GM18909 (cell line): ENCODE data around the gene FRZB.

ENCODE experiments used
- ATAC-seq: cut with Tn5 transposase; IDR thresholded peaks from one replicate; pipeline ENCODE4 v1.9.1; 2021; ENCODE audit warnings: mild to moderate bottlenecking; ENCODE audit not compliant: unreplicated experiment, poor library complexity

The FRZB gene

DNA sequence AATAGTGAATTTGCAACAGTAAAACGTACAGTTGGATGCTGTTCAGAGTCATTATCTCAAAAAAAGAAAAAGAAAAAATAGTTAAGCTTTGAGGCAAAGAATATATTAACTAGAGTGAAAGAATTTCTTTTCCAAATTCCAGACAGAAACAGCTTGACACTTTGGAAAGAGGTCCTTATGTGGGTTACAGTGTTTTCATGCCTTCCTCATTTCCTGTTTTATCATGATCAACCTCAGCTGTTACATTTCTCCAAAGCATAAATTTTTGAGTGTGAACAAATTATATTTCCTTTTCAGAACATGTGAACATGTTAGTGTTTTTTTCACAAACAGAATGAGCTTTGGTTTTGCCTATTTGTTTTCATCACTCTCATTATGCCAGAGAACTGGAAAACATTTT, 13.6 kb downstream of the FRZB start:
- no peak for ATAC-seq

DNA sequence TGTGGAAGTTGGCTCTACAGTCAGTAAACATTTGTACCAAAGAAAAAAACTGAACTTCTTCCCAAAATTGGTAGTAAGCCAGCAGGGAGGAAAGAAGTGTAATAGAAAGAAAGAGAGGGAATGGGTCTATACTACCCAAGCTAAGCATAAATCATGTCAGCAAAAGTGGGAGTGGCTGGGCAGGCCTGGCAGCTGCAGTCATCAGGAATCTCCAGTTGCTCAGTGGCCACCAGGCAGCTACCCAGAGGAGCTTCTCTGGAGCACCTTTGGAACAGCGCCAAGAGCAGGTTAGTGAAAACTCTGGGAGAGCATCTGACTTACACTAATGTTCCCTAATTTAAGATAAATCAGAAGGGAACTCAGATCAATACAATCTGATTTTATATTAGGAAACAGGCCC, 14.3 kb downstream of the FRZB start:
- no peak for ATAC-seq

DNA sequence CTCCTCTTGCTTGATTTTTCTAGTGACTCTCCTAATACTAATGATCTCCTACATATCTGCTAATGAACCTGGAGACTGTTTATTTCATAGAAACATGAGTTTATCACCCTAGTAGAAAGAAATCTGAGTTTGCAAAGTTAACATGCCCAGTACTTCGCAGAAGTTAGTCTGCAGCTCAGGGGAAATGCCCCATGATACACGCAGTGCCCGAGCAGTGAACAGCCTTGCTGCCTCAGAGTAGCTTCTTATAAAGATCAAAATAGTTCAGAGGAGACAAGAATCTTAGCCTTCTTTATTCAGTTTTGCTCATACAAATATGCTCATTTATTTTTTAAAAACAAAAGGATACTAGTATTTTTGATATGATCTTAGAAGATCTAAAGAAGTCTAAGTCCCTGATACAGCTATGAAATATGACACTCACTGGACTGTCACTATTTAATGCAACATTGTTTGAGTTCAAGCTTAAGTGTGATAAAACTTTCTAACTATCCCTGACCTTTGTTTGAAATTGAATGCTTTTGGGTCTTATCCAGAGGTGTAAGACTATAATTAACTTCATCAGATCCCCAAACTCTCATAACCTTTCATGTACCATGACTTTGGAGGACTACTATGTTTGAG, 20.5 kb downstream of the FRZB start:
- no peak for ATAC-seq

DNA sequence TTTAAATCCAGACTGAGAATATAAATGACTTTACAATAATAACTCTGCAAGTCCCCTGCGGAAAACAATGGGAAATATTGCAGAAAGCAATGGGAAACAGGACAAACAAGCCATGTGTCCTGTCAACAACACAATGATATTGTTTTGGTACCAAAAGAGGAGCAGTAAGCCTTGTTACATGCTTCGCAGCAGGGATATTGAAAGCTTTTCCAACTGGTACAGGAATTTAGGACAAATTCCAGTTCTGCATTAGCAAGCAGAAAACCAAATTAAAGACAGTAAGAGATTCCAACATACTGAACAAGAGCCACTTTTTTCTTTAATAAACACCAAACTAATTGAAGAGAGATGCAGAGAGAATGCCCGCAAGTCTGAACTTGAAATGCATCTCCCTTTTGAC, 30.0 kb downstream of the FRZB start:
- ATAC-seq = no peak

DNA sequence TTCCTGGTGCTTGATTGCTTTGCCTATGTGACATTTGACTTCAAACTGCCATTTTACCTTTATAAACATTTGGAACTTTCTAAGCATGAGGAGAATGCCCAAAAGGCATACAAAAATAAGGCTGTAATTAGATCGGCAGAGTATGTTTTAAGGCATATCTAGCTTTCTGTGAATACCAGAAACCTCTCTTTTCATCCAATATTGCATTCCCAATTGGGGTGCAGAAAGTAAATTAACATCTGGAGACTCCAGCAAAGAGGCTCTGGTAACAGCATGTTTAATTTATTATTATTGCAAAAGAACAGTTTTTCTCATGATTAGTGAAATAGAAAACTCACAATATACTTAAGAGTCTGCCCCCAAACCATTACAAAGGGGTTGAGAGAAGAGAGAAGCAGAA, 32.1 kb downstream of the FRZB start:
- no peak for ATAC-seq

DNA sequence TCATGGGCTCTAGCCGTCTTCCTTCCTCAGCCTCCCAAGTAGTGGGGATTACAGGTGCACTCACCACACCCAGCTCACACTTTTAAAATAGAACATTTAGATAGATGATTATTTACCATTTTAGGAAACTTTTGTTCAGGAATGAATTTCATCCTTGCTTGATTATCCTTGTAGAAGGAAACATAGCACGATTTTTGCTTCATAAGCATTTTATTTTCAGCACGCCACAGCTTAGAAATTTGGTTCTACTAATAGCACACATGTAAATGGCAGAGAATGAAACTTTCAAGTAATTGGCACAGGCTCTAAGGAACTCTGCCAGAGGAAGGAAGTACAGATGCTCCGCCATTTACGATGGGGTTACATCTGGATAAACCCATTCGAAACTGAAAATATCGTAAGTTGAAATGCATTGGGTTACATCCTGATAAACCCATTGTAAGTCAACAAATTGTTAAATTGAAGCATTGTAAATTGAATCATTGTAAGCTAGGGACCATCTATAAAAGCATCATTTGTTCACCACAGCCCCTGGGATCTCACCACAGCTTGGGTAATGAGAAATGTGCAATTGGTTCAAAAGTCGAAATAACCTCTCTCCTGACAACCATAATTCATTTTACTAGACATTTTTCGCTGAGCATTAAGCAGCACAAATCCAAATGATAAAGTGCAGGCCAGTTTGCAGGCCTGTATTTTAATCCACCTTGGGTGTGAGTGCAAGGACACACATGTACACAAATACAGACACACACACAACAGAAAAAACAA, 33.2 kb downstream of the FRZB start:
- ATAC-seq = no peak

DNA sequence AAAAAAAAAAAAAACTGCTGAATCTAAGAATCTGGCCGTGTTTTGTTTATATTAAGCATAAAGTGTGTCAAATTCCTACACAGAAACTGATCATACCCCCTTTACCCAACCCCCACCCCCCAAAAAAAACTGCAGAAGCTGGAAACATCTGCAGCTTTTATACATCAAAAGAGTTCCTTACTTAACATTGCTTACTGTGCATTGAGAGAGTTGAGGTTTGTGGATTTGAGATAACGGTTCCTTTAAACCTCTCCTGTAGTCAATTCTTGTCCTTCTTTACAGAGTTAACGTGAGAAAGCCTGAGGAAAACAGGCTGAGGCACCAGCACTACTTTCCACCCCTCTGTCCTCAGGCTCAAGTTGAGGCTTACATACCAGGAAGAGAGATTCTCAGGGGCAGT, 34.5 kb downstream of the FRZB start:
- ATAC-seq = no peak

DNA sequence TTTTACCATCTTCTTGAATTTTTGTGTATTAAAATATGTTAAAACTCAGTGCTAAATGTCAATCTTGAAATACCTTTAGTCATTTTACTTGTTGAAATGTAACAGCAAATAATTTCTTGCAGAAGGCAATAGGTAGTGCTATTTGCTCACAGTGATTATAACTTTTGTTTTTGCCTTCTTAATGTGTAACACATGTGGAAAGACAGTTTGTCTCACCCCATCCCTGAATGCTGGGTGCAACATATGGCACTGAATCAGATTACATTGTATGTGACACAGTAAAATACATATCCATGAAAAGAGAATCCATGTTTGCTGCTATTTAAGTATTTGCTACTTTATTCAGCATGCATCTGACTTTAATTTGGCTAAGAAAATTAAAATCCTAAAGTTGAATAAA, 35.3 kb downstream of the FRZB start:
- no peak for ATAC-seq

DNA sequence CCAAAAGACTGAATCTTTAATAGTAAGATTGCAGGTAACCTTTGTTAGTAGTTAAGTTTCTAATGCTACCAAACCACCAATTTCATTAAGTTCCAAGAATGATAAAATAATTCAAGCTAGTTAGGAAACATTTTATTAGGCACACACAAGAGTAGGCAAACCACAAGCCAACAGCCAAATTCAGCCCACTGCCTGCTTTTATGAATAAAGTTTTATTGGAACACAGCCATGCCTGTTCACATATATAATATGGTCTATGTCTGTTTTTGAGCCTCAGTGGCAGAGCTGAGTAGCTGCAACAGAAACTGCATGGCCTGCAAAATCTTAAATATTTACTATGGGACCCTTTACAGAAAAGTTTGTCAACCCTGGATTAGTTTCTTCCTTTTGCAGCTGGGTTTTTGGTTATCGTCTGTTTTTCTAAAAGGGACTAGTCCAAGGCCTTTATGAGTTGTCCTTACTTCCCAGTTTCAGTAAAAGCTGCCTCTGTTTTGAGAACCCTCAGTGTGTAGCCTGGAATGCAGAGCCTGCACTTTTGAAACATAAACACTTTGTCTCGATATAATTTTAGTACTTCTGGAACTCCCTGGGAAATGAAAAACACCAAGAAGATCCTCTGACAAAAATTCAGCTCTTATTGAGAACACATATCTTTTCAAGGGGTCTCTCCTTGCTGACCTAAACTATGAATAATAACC, 39.1 kb downstream of the FRZB start:
- no peak for ATAC-seq

DNA sequence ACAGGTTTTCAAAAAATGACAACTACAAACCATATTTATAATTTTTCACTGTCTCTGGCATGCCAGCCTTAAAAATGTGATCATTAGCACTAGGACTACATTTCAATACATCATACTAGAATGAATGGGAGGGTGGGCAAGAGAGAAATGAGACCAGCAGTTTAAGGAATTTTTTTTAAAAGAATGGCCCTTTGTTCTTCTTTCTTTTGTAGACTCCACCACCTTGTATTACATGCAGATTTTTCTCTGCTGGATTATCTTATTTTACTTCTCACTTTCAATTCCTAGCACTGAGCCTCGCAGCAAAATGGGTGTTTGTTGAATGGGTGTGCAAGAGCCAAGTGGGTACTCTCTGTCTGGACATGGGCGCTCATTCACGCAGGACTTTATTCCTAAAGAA, 39.9 kb downstream of the FRZB start:
- ATAC-seq = no peak

DNA sequence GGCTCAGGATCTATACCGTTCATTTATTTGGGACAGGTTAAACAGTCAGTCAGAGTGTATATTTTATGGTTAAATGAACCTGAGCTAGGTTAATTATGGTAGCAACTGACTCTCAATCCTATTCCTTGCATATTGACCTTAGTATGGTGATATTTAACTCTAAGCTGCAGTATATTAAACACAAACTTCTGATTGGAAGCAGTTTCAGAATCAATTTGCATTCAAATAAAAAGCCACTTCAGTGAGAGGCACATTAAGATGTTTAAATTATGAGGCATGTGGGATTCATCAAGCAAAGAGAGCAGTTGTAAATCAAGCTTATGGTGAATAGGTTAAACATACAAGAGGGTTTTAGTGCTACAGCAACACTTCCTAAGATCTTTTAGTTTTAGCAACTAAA, 40.4 kb downstream of the FRZB start:
- ATAC-seq = no peak

DNA sequence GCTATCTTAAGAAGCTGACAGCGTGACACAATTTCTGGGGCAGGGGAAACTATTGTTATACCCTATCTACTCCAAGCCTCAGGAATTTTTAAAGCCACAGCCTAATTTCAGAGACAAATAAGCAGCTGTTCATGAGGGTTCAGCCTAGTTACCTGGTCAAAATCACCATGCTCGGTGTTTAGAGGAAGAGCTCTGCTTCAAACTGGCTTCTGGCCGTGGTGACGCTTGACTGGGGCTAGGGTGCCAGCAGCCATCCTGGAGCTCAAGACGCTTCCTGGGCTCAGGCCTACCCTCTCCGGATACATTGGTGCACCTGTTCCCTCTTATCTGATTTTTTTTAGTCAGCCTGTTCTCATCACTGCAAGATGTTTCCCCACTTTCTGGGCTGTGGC, 41.7 kb downstream of the FRZB start:
- no peak for ATAC-seq

DNA sequence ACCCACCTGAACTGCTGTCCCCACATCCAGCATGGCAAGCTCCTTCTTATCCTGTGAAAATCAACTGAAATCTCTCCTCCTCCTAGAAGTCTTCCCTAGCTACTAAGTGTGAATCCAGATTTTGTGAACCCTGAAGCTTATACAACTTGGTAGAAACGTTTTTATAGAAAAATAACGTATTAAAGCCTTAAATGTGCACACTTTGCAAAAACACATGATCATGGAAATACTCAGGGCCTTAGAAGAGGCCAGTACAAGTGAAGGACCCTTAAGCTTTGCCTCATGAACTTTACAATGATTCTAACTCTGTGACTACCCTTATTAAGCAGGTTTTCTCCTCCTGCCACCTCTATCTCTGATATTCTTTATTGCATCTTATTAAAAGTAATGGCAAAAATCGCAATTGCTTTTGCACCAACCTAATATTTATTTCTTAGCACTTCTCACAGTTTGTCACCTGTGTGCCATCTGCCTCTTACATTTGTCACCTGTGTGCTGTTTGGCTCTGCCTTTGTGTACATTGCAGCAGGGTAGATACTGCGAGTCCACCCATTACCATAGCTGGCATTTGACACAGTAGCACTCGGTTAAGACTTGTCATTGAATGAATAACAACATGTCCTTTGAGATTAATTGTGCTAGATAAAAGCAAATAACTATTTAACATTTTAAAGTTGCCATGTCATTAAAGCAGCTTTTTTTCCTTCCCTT, 42.2 kb downstream of the FRZB start:
- no peak for ATAC-seq

DNA sequence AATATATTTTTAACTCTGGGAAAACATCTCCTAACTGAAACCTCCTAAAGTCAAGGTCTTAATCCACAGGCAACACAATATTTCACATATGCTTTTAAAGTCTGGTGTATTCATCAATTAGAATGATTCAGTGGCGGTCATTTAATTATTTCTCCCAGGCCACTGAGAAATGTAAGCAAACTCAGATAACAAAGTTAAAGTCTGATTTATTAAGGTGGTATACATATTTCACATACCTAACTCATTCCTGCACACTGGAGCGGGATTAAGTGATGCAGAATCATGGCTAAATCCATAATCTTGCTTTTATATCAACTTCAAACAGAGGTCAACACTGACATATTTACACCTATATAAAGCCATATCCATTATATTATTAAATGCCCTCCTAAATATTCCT, 43.7 kb downstream of the FRZB start:
- no peak for ATAC-seq

DNA sequence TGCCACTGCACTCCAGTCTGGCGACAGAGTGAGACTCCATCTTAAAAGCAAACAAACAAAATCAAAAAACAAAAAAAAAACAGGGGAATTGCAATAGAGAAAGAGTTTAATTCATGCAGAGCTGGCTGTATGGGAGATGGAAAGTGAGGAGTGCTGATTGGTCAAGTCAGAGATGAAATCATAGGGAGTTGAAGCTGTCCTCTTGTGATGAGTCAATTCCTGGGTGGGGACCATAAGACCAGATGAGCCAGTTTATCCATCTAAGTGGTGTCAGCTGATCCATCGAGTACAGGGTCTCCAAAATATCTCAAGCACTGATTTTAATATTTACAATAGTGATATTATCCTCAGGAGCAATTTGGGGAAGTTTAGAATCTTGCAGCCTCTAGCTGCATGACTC, 45.3 kb downstream of the FRZB start:
- ATAC-seq = no peak

DNA sequence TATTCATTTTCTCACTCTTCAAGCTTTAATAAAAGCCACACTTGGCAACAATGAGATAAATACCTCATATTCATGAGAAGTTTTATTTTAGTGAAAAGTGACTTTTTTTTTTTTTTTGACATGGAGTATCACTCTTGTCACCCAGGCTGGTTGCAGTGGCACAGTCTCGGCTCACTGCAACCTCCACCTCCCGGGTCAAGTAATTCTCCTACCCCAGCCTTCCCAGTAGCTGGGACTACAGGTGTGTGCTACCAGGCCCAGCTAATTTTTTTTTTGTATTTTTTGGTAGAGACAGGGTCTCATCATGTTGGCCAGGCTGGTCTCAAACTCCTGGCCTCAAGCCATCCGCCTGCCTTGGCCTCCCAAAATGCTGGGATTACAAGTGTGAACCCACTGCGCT, 47.0 kb downstream of the FRZB start:
- no peak for ATAC-seq

DNA sequence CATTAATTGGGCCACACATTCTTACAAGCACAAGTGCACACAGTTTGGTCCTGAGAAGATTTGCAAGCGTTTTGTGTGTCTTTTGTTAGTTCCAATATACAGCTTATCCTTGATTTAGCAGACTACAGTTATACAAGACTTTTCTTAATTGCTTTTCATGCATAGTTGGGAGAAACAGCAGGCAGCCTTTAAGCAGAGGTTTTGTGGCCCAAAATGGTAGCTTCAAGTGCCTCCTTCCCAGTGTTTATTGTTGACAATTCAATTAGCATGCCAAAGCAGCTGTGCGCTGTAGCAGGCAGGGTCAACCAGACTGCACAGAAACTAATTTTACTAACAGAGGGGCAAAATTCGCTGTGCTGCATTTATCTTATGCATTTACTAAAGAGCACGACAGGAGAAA, 47.5 kb downstream of the FRZB start:
- no peak for ATAC-seq

DNA sequence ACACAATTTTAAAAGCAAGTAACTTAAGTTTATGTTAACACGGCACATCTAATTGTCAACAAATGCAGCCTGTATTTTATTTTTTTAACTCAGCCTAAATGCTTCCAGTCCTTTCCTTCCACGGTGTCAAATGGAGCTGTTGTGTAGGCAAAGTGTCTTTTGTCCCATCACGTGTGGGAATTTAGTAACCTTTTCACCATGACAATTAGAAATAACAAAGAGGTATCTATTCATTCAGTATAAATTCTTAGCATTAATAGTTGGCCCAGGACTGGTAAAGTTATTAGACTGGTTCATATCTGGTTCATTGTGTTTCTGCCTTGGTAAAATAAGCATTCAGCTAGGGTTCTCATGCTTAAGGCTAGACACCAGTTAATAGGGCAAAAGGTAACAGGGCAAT, 47.9 kb downstream of the FRZB start:
- no peak for ATAC-seq

DNA sequence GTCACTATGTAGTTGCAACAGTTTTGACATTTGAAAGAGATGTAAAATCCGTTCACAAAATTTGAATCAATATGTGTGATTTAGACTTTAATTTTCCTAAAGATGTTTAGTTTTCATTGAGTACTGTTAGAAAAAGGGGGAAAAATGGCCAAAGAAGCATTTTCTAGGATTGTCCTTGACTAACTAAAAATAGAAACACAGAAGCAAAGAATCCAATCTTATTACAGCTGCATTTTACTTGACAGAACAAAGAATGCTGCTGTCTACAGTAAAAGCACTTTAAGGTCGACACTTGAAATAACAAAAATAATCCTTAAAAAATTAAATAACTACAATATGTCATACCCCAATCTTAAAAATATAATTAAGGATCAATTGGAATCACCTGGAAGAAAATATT, 48.9 kb downstream of the FRZB start:
- no peak for ATAC-seq

DNA sequence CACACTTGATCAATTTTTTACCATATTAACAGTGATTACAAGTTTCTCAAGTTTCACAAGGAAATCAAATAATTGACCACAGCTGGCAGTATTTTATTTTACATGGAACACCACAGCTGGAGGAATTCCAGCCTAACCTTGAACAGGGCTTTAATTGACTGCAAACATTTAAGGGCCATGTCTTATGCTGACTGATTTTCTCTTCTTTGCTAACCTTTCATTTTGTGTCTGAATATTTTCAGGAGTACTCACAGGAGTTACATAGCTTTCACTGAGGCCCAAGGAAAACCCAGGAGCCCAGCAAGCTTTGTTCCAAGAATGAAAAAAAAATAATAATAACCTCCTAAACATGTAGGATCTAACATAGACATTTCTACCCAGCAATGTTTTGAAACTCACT, 49.6 kb downstream of the FRZB start:
- ATAC-seq = no peak

DNA sequence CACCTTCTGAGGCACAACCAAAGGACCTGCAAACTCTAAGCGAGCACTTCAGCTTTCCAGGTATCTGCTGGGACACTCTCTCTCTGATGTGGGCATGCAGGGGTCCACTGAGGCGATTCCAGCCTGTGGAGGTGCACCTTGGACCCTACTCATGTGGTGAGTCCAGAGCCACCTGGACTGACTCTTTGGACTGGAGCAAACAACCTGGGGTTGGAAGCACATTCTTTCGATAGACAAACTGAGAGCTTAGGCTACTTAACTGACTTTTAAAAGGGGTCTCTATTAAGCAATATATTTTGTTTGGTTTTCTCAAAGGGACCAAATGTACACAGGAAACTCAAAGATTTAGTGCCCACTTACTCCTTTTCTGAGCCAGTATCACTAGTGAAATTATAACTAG, 51.6 kb downstream of the FRZB start:
- no peak for ATAC-seq
